Left ventricle myocardium inferior (tissue), 1 donor: Measurements from ENCODE around the gene SLC16A5. TPM values are rescaled to one million over a fixed set of nuclear protein-coding genes. Genes with fewer than 3 reads are reported as not detected.

Source experiments
- DNase-seq: peaks from one replicate; pipeline ENCODE4 v3.0.0-alpha.2; 2020
- H3K27ac ChIP-seq: fragments of 200-600 bp; replicated peaks from 2 replicates; pipeline ENCODE4 v1.8.0; 2021
- H3K27me3 ChIP-seq: fragments of 200-600 bp; 2 replicates; pipeline ENCODE4 v1.8.0; 2021; ENCODE audit warnings: low read depth
- H3K36me3 ChIP-seq: fragments of 200-600 bp; 2 replicates; pipeline ENCODE4 v1.8.0; 2021
- H3K4me1 ChIP-seq: fragments of 200-600 bp; 2 replicates; pipeline ENCODE4 v1.8.0; 2021
- H3K4me3 ChIP-seq: fragments of 200-600 bp; 2 replicates; pipeline ENCODE4 v1.8.0; 2021; ENCODE audit warnings: mild to moderate bottlenecking, moderate library complexity
- H3K9me3 ChIP-seq: fragments of 200-600 bp; replicated peaks from 2 replicates; pipeline ENCODE4 v1.8.0; 2021
- intact Hi-C: fragments of 100-400 bp; cut with micrococcal nuclease; formaldehyde crosslinking; loops from one replicate; pipeline ENCODE4 v1.11.0; 2022
- total RNA-seq: library from RNA; stranded (reverse); fragmentation: NEBNext Ultra II Directional; extraction: Animal tissue kit (Norgen Biotek cat#: 25700); gene quantifications from one replicate; pipeline ENCODE4 v1.2.1, GENCODE V29; 2021
- TF ChIP-seq, protein P1 (sequence below): fragments of 200-600 bp; IDR thresholded peaks from 2 replicates; pipeline ENCODE4 v1.8.0; 2021; ENCODE audit warnings: antibody characterized with exemption, mild to moderate bottlenecking, borderline replicate concordance
- donor health status: DM: no; HTN: yes; CAD: no; lungs with severe emphysema.

The SLC16A5 gene
- total RNA-seq, 1 donor from 2014 or later: 8.4 TPM

- no peaks in the 10 kb centered on the region for H3K27me3 ChIP-seq
- H3K4me3 ChIP-seq: peak overlapping the region; percentile 75
- intact Hi-C loops: no loop called here
- H3K27ac ChIP-seq: peak overlapping the region; percentile 80
- H3K36me3 ChIP-seq: no peaks in the 10 kb centered on the region
- peaks cover 22% of the 10 kb centered on the region for H3K4me1 ChIP-seq
- TF ChIP-seq, protein P1, sequence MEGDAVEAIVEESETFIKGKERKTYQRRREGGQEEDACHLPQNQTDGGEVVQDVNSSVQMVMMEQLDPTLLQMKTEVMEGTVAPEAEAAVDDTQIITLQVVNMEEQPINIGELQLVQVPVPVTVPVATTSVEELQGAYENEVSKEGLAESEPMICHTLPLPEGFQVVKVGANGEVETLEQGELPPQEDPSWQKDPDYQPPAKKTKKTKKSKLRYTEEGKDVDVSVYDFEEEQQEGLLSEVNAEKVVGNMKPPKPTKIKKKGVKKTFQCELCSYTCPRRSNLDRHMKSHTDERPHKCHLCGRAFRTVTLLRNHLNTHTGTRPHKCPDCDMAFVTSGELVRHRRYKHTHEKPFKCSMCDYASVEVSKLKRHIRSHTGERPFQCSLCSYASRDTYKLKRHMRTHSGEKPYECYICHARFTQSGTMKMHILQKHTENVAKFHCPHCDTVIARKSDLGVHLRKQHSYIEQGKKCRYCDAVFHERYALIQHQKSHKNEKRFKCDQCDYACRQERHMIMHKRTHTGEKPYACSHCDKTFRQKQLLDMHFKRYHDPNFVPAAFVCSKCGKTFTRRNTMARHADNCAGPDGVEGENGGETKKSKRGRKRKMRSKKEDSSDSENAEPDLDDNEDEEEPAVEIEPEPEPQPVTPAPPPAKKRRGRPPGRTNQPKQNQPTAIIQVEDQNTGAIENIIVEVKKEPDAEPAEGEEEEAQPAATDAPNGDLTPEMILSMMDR: no peak
- H3K9me3 ChIP-seq: no peaks in the 10 kb centered on the region
- no peak for DNase-seq
These were observed 66.0 kb downstream of the SLC16A5 start for GRCh38 chr17:75153780-75154194.

DNA sequence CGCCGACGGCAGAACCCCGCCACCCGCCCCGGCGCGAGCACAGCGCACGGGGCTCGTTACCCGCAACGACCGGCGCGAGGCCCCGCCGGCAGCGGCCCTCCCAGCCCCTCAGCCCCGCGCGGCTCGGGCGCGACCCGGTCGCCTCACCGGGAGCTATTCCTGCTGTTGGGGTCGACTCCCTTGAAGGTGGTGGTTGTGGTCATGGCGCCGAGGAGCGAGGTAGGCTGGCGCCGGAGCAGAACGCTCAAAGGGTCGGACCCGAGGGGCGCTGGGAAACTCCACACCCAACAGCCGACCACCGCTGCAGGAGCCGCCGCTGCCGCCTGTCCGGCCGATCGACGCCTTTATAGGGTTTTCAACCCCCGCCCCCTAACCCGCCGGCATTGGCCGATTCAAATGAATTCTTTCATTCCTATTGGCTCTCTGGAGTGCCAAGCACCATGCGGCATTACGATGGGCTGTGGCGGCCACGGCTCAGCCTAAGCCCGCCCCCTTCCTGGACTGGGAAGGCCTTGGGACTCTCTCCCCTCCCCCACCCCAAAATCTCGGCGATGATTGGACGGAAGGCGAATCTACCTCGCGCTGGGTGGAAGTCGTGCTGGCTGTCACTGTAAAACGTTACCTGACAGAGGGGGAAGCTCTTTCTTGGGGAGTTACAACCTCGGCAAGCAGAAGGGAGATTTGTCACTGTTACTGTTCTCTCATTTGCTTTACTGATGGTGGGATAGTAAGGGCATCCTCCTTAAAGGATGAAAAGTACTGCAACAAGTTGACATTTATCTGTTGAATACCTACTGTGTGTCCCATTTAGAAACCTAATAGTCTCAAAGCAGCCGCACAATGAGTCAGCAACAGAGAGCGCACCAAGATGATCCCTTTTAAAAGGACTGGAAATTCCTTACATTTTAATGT, 66.7 kb downstream of the SLC16A5 start, which contains the start of gene JPT1:
Gene JPT1 (minus strand): TSS at position 318 of the 912 bp plus-strand sequence. CDS start 115 bp downstream, at position 203.
- peak; percentile 98 for DNase-seq
- Histone ChIP-seq H3K27ac (peak within 1 kb of the TSS; percentile 80), H3K4me1 (peaks cover 22% of the 10 kb centered on the region), H3K27me3 (no peaks in the 10 kb centered on the region), H3K9me3 (no peaks in the 10 kb centered on the region), H3K4me3 (peak within 1 kb of the TSS; percentile 75), H3K36me3 (no peaks in the 10 kb centered on the region)
- TF ChIP-seq, protein P1: no peak
- intact Hi-C loops: no loop called here

DNA sequence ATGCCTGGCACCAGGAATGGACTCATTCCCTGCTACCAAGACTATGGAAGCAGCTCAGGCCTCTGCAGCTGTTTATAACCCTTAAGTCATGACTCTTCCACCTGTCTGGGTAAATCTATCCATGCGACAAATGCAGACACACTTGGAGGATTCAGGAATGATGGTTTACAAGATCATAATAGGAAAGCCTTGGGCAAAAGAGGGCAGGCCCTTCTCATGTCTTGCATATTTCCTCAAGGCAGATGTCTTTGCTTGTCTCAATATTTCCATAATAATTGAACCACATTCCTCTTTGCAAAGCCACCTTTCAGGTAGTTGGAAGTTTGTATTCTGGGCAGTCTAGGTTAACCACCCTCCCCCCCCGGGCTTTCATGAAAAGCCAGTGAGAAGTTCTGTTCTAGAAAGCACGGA, 67.4 kb downstream of the SLC16A5 start:
- intact Hi-C loops: no loop called here
- peaks cover 22% of the 10 kb centered on the region for H3K4me1 ChIP-seq
- no peak for DNase-seq
- TF ChIP-seq, protein P1: no peak
- no peaks in the 10 kb centered on the region for H3K27me3 ChIP-seq
- H3K27ac ChIP-seq: peak overlapping the region; percentile 65
- H3K9me3 ChIP-seq: no peaks in the 10 kb centered on the region
- H3K4me3 ChIP-seq: no peak overlapping the region
- no peaks in the 10 kb centered on the region for H3K36me3 ChIP-seq

Other genes with a start within 250 kb of the SLC16A5 start
- gene GRIN2C, start 228.1 kb upstream of the SLC16A5 start, total RNA-seq: 0.52 TPM
- gene FDXR, start 215.0 kb upstream of the SLC16A5 start, total RNA-seq: 5.7 TPM
- gene FADS6, start 194.3 kb upstream of the SLC16A5 start, total RNA-seq: not detected
- gene USH1G, start 164.7 kb upstream of the SLC16A5 start, total RNA-seq: not detected
- gene OTOP2, start 163.7 kb upstream of the SLC16A5 start, total RNA-seq: not detected
- not detected for gene OTOP3, start 152.1 kb upstream of the SLC16A5 start, total RNA-seq
- 7.2 TPM for gene HID1, start 115.2 kb upstream of the SLC16A5 start, total RNA-seq
- gene CDR2L, start 100.3 kb upstream of the SLC16A5 start, total RNA-seq: 17.4 TPM
- 50.6 TPM for gene MRPL58, start 75.3 kb upstream of the SLC16A5 start, total RNA-seq
- gene ATP5PD, start 41.0 kb upstream of the SLC16A5 start, total RNA-seq: 809 TPM
- gene KCTD2, start 40.7 kb upstream of the SLC16A5 start, total RNA-seq: 23.1 TPM
- gene ARMC7, start 22.0 kb downstream of the SLC16A5 start, total RNA-seq: 6.2 TPM
- 25.9 TPM for gene NT5C, start 43.8 kb downstream of the SLC16A5 start, total RNA-seq
- gene JPT1, start 66.6 kb downstream of the SLC16A5 start, total RNA-seq: 13.8 TPM
- gene SUMO2, start 95.0 kb downstream of the SLC16A5 start, total RNA-seq: 183 TPM
- 21.2 TPM for gene NUP85, start 117.7 kb downstream of the SLC16A5 start, total RNA-seq
- gene GGA3, start 173.7 kb downstream of the SLC16A5 start, total RNA-seq: 18.8 TPM
- gene MRPS7, start 173.9 kb downstream of the SLC16A5 start, total RNA-seq: 115 TPM
- gene MIF4GD, start 183.3 kb downstream of the SLC16A5 start, total RNA-seq: 11.9 TPM
- 16.0 TPM for gene SLC25A19, start 201.5 kb downstream of the SLC16A5 start, total RNA-seq